ENCODE measurements around the gene CFAP99.

- no peak for TF ChIP-seq TARDBP (IDR thresholded peaks at IDR 0.05)
- TF ChIP-seq FOXM1 (IDR thresholded peaks at IDR 0.05; ENCODE audit: borderline replicate concordance): no peak
- no peak for TF ChIP-seq SUZ12 (IDR thresholded peaks at IDR 0.05)
- no peak for TF ChIP-seq HDGF (IDR thresholded peaks at IDR 0.05; ENCODE audit: borderline replicate concordance)
- no peak for TF ChIP-seq FOXK2 (IDR thresholded peaks at IDR 0.05)
Measured at GRCh38 chr4:2386717-2387116, 32.0 kb upstream of the CFAP99 start.

All from HEK293T (cell line).